H9 (cell line): ENCODE measurements around the gene FBXL19. TPM values are rescaled to one million over a fixed set of nuclear protein-coding genes. Genes with fewer than 3 reads are reported as not detected.

ENCODE experiments used
- DNase-seq: peaks from one replicate; pipeline ENCODE4 v3.0.0-alpha.2; 2017
- H2AFZ ChIP-seq: one replicate; pipeline ENCODE4 v1.6.1; 2013; ENCODE audit warnings: mild to moderate bottlenecking, low read length, control low read depth, moderate library complexity
- H2AK5ac ChIP-seq: 2 replicates; pipeline ENCODE4 v1.6.1; 2013; ENCODE audit warnings: low read length, control low read depth, mixed read lengths; ENCODE audit not compliant: insufficient read length
- H2BK120ac ChIP-seq: one replicate; pipeline ENCODE4 v1.6.1; 2013; ENCODE audit warnings: low read depth, mild to moderate bottlenecking, low read length, control low read depth, inconsistent platforms; ENCODE audit not compliant: poor library complexity, severe bottlenecking
- H2BK12ac ChIP-seq: 2 replicates; pipeline ENCODE4 v1.6.1; 2013; ENCODE audit warnings: low read length, control low read depth, mixed read lengths, low read depth; ENCODE audit not compliant: insufficient read length
- H2BK15ac ChIP-seq: 2 replicates; pipeline ENCODE4 v1.6.1; 2013; ENCODE audit warnings: low read depth, low read length, control low read depth
- H2BK20ac ChIP-seq: one replicate; pipeline ENCODE4 v1.6.1; 2013; ENCODE audit warnings: low read depth, mild to moderate bottlenecking, low read length, control low read depth, inconsistent platforms; ENCODE audit not compliant: poor library complexity, severe bottlenecking
- H2BK5ac ChIP-seq: 2 replicates; pipeline ENCODE4 v1.6.1; 2013; ENCODE audit warnings: low read length, control low read depth, mixed read lengths; ENCODE audit not compliant: insufficient read length
- H3K14ac ChIP-seq: 2 replicates; pipeline ENCODE4 v1.6.1; 2013; ENCODE audit warnings: low read length, control low read depth; ENCODE audit not compliant: insufficient read depth
- H3K18ac ChIP-seq: 2 replicates; pipeline ENCODE4 v1.6.1; 2013; ENCODE audit warnings: low read depth, mild to moderate bottlenecking, mixed read lengths, low read length, control low read depth; ENCODE audit not compliant: insufficient read length
- H3K23ac ChIP-seq: 2 replicates; pipeline ENCODE4 v1.6.1; 2013; ENCODE audit warnings: low read length, control low read depth, mixed read lengths, low read depth; ENCODE audit not compliant: insufficient read length
- H3K23me2 ChIP-seq: 2 replicates; pipeline ENCODE4 v1.6.1; 2013; ENCODE audit warnings: low read depth, mild to moderate bottlenecking, mixed read lengths, low read length, control low read depth; ENCODE audit not compliant: insufficient read length, poor library complexity, severe bottlenecking
- H3K27ac ChIP-seq: 2 replicates; pipeline ENCODE4 v1.5.1; 2013; ENCODE audit warnings: low read length, control low read depth, mixed read lengths, low read depth; ENCODE audit not compliant: insufficient read length
- H3K27me3 ChIP-seq: 2 replicates; pipeline ENCODE4 v1.6.1; 2013; ENCODE audit warnings: low read length, control low read depth, inconsistent platforms; ENCODE audit not compliant: insufficient read depth
- H3K4ac ChIP-seq: 2 replicates; pipeline ENCODE4 v1.6.1; 2013; ENCODE audit warnings: low read depth, mild to moderate bottlenecking, control low read depth, inconsistent platforms, low read length, moderate library complexity
- H3K4me1 ChIP-seq: 2 replicates; pipeline ENCODE4 v1.6.1; 2013; ENCODE audit warnings: low read length, control low read depth, inconsistent platforms; ENCODE audit not compliant: insufficient read depth
- H3K4me2 ChIP-seq: 2 replicates; pipeline ENCODE4 v1.6.1; 2013; ENCODE audit warnings: low read length, control low read depth, mixed read lengths; ENCODE audit not compliant: insufficient read length, insufficient read depth
- H3K56ac ChIP-seq: 2 replicates; pipeline ENCODE4 v1.6.1; 2013; ENCODE audit warnings: low read depth, mild to moderate bottlenecking, mixed read lengths, low read length, control low read depth; ENCODE audit not compliant: insufficient read length
- H3K79me1 ChIP-seq: 2 replicates; pipeline ENCODE4 v1.6.1; 2013; ENCODE audit warnings: low read depth, mild to moderate bottlenecking, moderate library complexity, low read length, control low read depth, inconsistent platforms; ENCODE audit not compliant: insufficient read depth, poor library complexity, severe bottlenecking
- H3K79me2 ChIP-seq: 2 replicates; pipeline ENCODE4 v1.6.1; 2013; ENCODE audit warnings: low read length, control low read depth, inconsistent platforms; ENCODE audit not compliant: insufficient read depth
- H3K9ac ChIP-seq: 2 replicates; pipeline ENCODE4 v1.6.1; 2013; ENCODE audit warnings: low read length, control low read depth, mixed read lengths; ENCODE audit not compliant: insufficient read length; ENCODE audit errors: extremely low read depth
- H3K9me3 ChIP-seq: one replicate; pipeline ENCODE4 v1.6.1; 2013; ENCODE audit warnings: low read depth, low read length, inconsistent platforms; ENCODE audit not compliant: control insufficient read depth
- H3T11ph ChIP-seq: one replicate; pipeline ENCODE4 v1.6.1; 2013; ENCODE audit warnings: mild to moderate bottlenecking, low read length, control low read depth, inconsistent platforms
- H4K20me1 ChIP-seq: one replicate; pipeline ENCODE4 v1.6.1; 2013; ENCODE audit not compliant: control insufficient read depth, insufficient read length, insufficient read depth
- H4K5ac ChIP-seq: 2 replicates; pipeline ENCODE4 v1.6.1; 2013; ENCODE audit warnings: low read depth, mild to moderate bottlenecking, mixed read lengths, low read length, control low read depth; ENCODE audit not compliant: insufficient read length
- H4K8ac ChIP-seq: replicated peaks from 2 replicates; pipeline ENCODE4 v1.6.1; 2013; ENCODE audit warnings: low read length, control low read depth, mixed read lengths, low read depth; ENCODE audit not compliant: insufficient read length
- H4K91ac ChIP-seq: 2 replicates; pipeline ENCODE4 v1.6.1; 2013; ENCODE audit warnings: low read depth, mild to moderate bottlenecking, moderate library complexity, mixed read lengths, low read length, control low read depth; ENCODE audit not compliant: insufficient read length
- H3K27ac Mint-ChIP-seq, 3 experiments: 2 replicates in 2 of 3; 3 replicates in 1 of 3; pipeline ENCODE4 v1.8.0; 2020 to 2021; ENCODE audit warnings: mixed read lengths in 3 of 3, mild to moderate bottlenecking in 1 of 3, moderate library complexity in 1 of 3
- H3K27me3 Mint-ChIP-seq: 2 replicates; pipeline ENCODE4 v1.8.0; 2021; ENCODE audit warnings: low read depth, mild to moderate bottlenecking, moderate library complexity, mixed read lengths
- H3K36me3 Mint-ChIP-seq, 3 experiments: 2 replicates in 2 of 3; 3 replicates in 1 of 3; pipeline ENCODE4 v1.8.0; 2020 to 2021; ENCODE audit warnings: low read depth in 3 of 3, mixed read lengths in 3 of 3; ENCODE audit not compliant: insufficient read depth in 1 of 3
- H3K4me1 Mint-ChIP-seq, 2 experiments: 2 replicates each; pipeline ENCODE4 v1.8.0; 2020; ENCODE audit warnings: mixed read lengths in 2 of 2
- H3K4me3 Mint-ChIP-seq, 2 experiments: 2 replicates in 1 of 2; 3 replicates in 1 of 2; pipeline ENCODE4 v1.8.0; 2020 to 2021; ENCODE audit warnings: mild to moderate bottlenecking in 2 of 2, mixed read lengths in 2 of 2, moderate library complexity in 1 of 2
- H3K9me3 Mint-ChIP-seq, 2 experiments: 2 replicates in 1 of 2; 3 replicates in 1 of 2; pipeline ENCODE4 v1.8.0; 2020; ENCODE audit warnings: mild to moderate bottlenecking in 2 of 2, mixed read lengths in 2 of 2, moderate library complexity in 1 of 2
- WGBS: extraction: QIAGEN DNeasy Blood & Tissue Kit; methylation state at CpG from one replicate; pipeline ENCODE4 v1.1.7; 2013; ENCODE audit warnings: missing lambda C conversion rate, low lambda C conversion rate, mixed read lengths; ENCODE audit not compliant: insufficient read length; ENCODE audit errors: extremely low coverage; 5-methylcytosine and 5-hydroxymethylcytosine counted together
- total RNA-seq: library from RNA; stranded (reverse); gene quantifications from 2 replicates; pipeline ENCODE4 v1.2.1, GENCODE V29; 2021
- TF ChIP-seq, protein P1 (sequence below): fragments of 200-600 bp; sonication (generic); conservative IDR thresholded peaks from 3 replicates; pipeline ENCODE4 v1.8.0; 2021; ENCODE audit warnings: antibody characterized with exemption, mild to moderate bottlenecking

The FBXL19 gene
- total RNA-seq, 1 experiment from 2014 or later, result 66.8 TPM

GRCh38 chr16:30893744-30894539 is 29.4 kb upstream of the FBXL19 start, which contains the start of gene BCL7C:
Gene BCL7C (minus strand): TSS chr16:30894077. CDS start chr16:30893944, 133 bp downstream.
- Histone ChIP-seq H3K23me2 (peaks cover 20% of the 10 kb centered on the region), H2BK5ac (no peak within 1 kb of the TSS), H2BK20ac (no peak within 1 kb of the TSS), H2BK120ac (no peak within 1 kb of the TSS), H2BK15ac (no peak within 1 kb of the TSS; the same call in 1 of the 2 replicates), H3K4ac (no peak within 1 kb of the TSS), H2BK12ac (no peak within 1 kb of the TSS), H4K20me1 (peaks cover 2% of the 10 kb centered on the region), H2AFZ (no peak within 1 kb of the TSS), H3K79me2 (no peaks in the 10 kb centered on the region), H3K4me2 (peak within 1 kb of the TSS; percentile 83), H2AK5ac (no peak within 1 kb of the TSS), H4K8ac (no peak within 1 kb of the TSS), H3K27me3 (no peaks in the 10 kb centered on the region), H3K9me3 (no peaks in the 10 kb centered on the region), H3K79me1 (no peaks in the 10 kb centered on the region), H3K18ac (peak within 1 kb of the TSS; percentile 66), H3K23ac (no peak within 1 kb of the TSS), H3T11ph (no peak within 1 kb of the TSS), H3K56ac (no peak within 1 kb of the TSS), H4K91ac (no peak within 1 kb of the TSS), H3K27ac (no peak within 1 kb of the TSS), H3K9ac (peak within 1 kb of the TSS; percentile 52), H4K5ac (no peak within 1 kb of the TSS), H3K14ac (peak within 1 kb of the TSS; percentile 87), H3K4me1 (peaks cover 3% of the 10 kb centered on the region; the same call in 1 of the 2 replicates)
- H3K4me3 Mint-ChIP-seq, result peak within 1 kb of the TSS; percentile 70 to 84
- H3K36me3 Mint-ChIP-seq, result peaks cover under 1 to 11% (median 11%) of the 10 kb centered on the region in 3 experiments
- peaks cover 17% of the 10 kb centered on the region for H3K27me3 Mint-ChIP-seq
- TF ChIP-seq, protein P1, sequence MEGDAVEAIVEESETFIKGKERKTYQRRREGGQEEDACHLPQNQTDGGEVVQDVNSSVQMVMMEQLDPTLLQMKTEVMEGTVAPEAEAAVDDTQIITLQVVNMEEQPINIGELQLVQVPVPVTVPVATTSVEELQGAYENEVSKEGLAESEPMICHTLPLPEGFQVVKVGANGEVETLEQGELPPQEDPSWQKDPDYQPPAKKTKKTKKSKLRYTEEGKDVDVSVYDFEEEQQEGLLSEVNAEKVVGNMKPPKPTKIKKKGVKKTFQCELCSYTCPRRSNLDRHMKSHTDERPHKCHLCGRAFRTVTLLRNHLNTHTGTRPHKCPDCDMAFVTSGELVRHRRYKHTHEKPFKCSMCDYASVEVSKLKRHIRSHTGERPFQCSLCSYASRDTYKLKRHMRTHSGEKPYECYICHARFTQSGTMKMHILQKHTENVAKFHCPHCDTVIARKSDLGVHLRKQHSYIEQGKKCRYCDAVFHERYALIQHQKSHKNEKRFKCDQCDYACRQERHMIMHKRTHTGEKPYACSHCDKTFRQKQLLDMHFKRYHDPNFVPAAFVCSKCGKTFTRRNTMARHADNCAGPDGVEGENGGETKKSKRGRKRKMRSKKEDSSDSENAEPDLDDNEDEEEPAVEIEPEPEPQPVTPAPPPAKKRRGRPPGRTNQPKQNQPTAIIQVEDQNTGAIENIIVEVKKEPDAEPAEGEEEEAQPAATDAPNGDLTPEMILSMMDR, result peak; percentile 55
- peaks cover 0 to 2% of the 10 kb centered on the region in 2 experiments; a peak in 1 of 5 replicates for H3K9me3 Mint-ChIP-seq
- WGBS, result no CpG with 5 or more reads among the region's 97 CpGs
- H3K27ac Mint-ChIP-seq, result peak within 1 kb of the TSS in 1 of 3 experiments; percentile 48; a peak in 2 of 7 replicates
- peak; percentile 92 for DNase-seq
- H3K4me1 Mint-ChIP-seq, result peaks cover 28% of the 10 kb centered on the region in 2 experiments
